AG04450 (cell line): ENCODE measurements around the gene TTC7B. TPM values are rescaled to one million over a fixed set of nuclear protein-coding genes. Genes with fewer than 3 reads are reported as not detected.

ENCODE experiments used
- CTCF ChIA-PET: fragments of 300-600, 350-600 bp; formaldehyde crosslinking; extraction: SDS; loops from one replicate; lab custom pipeline; 2022; ENCODE audit warnings: antibody characterized with exemption, inconsistent platforms; lab: Charles Lee
- POLR2A ChIA-PET: fragments of 350-600 bp; formaldehyde crosslinking; extraction: SDS; loops from one replicate; lab custom pipeline; 2021; ENCODE audit warnings: antibody characterized with exemption, inconsistent platforms; lab: Yijun Ruan, JAX
- DNase-seq: peaks from one replicate; pipeline ENCODE4 v3.0.0-alpha.2; 2011; ENCODE audit warnings: low read depth, low spot score
- H3K27ac ChIP-seq: one replicate; pipeline ENCODE4 v1.5.1; 2012; ENCODE audit warnings: low read depth, low read length, control low read depth
- H3K27me3 ChIP-seq: one replicate; pipeline ENCODE4 v1.6.0; 2012; ENCODE audit warnings: low read length; ENCODE audit not compliant: control insufficient read depth, insufficient read depth
- H3K4me3 ChIP-seq: 2 replicates; pipeline ENCODE4 v1.5.1; 2011; ENCODE audit warnings: mild to moderate bottlenecking, low read depth, low read length, control low read depth
- H3K9me3 ChIP-seq: 2 replicates; pipeline ENCODE4 v1.5.1; 2012; ENCODE audit warnings: low read length; ENCODE audit not compliant: control insufficient read depth, insufficient read depth
- CTCF ChIP-seq: IDR thresholded peaks from 2 replicates; pipeline ENCODE4 v1.5.1; 2011; ENCODE audit warnings: low read depth, low read length, control low read depth, inconsistent platforms
- polyA plus RNA-seq: library from polyadenylated mRNA; depleted of rRNA; stranded (reverse); fragments of >200 nt; gene quantifications from 2 replicates; pipeline ENCODE4 v1.2.3, GENCODE V29; 2011

TTC7B gene
- polyA plus RNA-seq, 1 experiment, result 36.0 TPM

DNA sequence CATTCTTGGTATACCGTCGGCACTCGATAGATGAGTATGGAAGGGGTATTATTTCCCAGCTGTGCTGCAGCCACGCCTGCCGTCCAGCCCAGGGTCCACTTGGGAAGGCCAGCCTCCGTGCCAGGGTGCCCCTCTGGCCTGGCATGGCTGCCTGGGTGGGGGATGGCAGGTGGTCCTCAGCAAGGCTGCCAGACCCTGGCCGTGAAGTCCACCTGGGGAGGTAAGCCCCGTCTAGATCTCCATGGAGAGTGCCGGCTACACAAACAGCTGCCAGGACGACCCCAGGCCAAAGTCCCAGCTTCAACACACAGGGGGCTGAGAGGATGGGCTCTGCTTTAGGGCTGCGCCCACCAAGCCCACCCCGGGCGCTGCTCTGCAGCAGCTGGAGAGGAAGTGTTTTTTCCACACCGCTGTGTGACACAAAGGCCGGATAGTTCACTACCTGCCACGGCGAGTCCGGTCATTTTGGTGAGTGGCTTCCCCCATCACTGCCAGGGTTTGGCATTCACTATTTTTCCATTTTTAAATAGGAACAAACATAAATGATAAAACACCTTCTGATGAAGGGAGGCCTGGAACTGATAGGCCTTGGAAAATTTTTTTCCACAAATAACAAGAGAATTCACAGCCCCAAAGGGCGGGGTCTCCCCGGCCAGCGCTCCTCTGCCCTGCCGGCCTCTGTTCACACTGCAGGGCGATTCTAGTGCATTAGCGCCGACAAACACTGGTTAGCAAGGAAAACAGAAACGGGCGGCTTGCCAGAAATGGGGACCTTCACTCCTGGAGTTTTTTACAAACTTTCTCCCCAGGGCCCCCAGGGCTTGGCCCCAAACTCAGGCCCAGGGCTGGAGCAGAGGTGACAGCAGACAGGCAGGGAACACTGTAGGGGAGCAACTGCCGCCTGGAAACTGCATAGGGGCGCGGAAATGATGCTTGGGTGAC is 257.9 kb downstream of the TTC7B start:
- TF ChIP-seq CTCF, result no peak
- no peak for DNase-seq
- POLR2A ChIA-PET, result no interaction called here
- no peak overlapping the region for H3K27ac ChIP-seq
- no peaks in the 10 kb centered on the region for H3K9me3 ChIP-seq
- CTCF ChIA-PET, result interaction anchor here (0.5 to 0.7 kb wide), 3 partner anchors 27 to 291 kb away, joined by 3 read pairs; no protein-coding TSS in a partner anchor
- H3K4me3 ChIP-seq, result no peak overlapping the region
- no peaks in the 10 kb centered on the region for H3K27me3 ChIP-seq

GRCh38 chr14:90557516-90557915 is 258.7 kb downstream of the TTC7B start:
- TF ChIP-seq CTCF, result no peak
- no peak for DNase-seq
- no peak overlapping the region for H3K4me3 ChIP-seq
- H3K9me3 ChIP-seq, result no peaks in the 10 kb centered on the region
- POLR2A ChIA-PET, result no interaction called here
- H3K27ac ChIP-seq, result no peak overlapping the region
- no peaks in the 10 kb centered on the region for H3K27me3 ChIP-seq
- CTCF ChIA-PET, result interaction anchor here (0.5 kb wide), 2 partner anchors 26 to 605 kb away, joined by 3 to 4 read pairs; no protein-coding TSS in a partner anchor

DNA sequence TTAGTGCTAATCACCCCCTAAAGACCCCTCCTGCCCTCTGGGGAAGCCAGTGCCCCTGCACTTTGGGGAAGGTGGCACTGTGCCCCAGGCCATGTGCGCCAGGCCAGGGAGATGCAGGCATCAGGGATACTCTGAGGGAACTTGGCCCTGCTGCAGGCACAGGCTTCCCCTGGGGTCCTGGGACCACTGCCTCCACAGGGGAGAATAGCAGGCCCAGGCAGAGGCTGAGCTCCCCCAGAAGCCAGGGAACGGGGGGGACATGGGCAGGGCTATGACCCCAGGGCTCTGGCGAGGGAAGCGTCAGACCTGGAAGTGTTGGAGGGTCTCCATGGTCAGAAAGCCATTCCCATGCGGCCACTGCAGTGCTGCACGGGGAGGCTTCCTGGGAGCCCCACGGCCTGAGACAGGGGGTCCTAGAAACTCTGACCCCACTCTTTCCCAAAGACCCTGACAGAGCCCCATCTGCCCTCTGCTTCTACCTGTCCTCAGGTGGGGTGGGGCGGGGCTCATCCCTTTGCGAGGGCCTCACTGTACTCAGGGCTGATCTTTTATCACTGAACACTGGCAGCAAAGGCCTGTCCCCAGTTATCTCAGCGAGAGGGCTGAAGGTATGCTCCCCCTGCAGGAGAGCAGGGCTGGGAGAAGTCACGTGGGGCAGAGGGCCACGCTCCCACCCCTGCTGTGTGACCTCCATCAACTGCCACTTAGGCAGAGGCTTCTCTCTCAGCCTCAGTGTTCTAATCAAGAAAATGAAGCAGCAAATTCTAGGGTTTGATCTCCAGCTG is 259.4 kb downstream of the TTC7B start:
- no peak for DNase-seq
- CTCF ChIA-PET, result interaction anchor here (0.5 kb wide), 1 partner anchor 604 kb away, joined by 4 read pairs; no protein-coding TSS in a partner anchor
- Histone ChIP-seq H3K27me3 (no peaks in the 10 kb centered on the region), H3K4me3 (no peak overlapping the region), H3K27ac (no peak overlapping the region), H3K9me3 (no peaks in the 10 kb centered on the region)
- POLR2A ChIA-PET, result no interaction called here
- TF ChIP-seq CTCF, result no peak

DNA sequence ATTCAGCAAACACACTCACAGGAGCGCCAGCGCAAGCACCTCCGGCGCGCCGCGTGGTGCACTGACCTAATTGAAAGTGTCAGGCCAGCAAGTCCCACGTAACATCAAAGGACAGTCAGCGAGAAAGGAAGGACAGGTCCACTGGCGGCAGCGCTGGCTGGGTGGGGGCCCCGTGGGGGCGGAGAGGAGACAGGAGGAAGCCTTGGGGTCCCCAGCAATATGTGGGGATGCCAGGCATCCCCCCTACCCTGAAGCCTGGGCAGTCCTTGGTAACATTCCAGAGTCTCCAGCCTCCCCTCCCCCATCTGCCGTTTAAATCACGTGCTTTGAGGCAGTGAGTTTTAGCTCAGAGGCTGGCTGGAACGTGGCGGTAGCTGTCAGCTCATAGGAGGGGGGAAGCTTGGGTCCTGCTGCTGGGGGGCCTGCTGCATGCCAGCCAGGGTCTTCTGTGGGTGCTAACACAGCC is 260.2 kb downstream of the TTC7B start:
- no peak for TF ChIP-seq CTCF
- no peaks in the 10 kb centered on the region for H3K27me3 ChIP-seq
- ChIA-PET POLR2A (no interaction called here), CTCF (no interaction called here)
- no peak for DNase-seq
- no peak overlapping the region for H3K4me3 ChIP-seq
- no peaks in the 10 kb centered on the region for H3K9me3 ChIP-seq
- H3K27ac ChIP-seq, result no peak overlapping the region
